HUDEP-2 (cell line): ENCODE data around the gene CCT8L2.
"Not testable (repeated sequence)": the region's sequence is repeated elsewhere in the genome, so short reads cannot be mapped to it uniquely, and the experiment has no call there.

Experiments used
- DNase-seq, 76 experiments: peaks; one replicate each; lab custom pipeline; 2025; ENCODE audit not compliant: unreplicated experiment in 76 of 76; lab: John Stamatoyannopoulos, UW

Gene CCT8L2

DNA sequence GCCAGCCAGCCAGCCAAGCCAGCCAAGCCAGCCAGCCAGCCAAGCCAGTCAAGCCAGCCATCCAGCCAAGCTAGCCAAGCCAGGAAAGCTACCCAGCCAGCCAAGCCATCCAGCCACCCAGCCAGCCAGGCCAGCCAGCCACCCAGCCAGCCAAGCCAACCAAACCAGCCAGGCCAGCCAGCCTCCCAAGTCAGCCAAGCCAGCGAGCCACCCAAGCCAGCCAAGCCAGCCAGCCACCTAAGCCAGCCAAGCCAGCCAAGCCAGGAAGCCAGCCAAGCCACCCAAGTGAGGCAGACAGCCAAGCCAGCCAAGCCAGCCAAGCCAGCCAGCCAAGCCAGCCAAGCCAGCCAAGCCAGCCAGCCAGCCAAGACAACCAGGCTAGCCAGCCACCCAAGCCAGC lies 32.6 kb downstream of the CCT8L2 start:
- not testable (repeated sequence) for DNase-seq

DNA sequence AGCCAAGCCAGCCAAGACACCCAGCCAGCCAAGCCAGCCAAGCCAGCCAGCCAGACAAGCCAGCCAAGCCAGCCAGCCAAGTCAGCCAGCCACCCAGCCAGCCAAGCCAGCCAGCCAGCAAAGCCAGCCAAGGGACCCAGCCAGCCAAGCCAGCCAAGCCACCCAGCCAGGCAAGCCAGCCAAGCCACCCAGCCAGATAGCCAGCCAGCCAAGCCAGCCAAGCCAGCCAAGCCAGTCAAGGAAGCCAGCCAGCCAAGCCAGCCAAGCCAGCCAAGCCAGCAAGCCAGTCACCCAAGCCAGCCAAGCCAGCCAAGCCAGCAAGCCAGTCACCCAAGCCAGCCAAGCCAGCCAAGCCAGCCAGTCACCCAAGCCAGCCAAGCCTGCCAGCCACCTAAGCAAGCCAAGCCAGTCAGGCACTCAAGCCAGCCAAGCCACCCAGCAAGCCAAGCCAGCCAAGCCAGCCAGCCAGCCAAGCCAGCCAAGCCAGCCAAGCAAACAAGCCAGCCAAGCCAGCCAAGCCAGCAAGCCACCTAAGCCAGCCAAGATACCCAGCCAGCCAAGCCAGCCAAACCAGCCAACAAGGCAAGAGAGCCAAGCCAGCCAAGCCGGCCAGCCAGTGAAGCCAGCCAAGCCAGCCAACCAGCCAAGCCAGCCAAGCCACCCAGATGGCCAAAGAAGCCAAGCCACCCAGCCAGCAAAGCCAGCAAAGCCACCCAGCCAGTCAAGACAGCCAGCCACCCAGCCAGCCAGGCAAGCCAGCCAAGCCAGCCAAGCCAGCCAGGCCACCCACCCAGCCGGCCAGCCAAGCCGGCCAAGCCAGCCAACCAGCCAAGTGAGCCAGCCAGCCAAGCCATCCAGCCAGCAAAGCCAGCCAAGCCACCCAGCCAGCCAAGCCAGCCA lies 33.3 kb downstream of the CCT8L2 start:
- no peak for DNase-seq

- not testable (repeated sequence) for DNase-seq
Measured at GRCh38 chr22:16558376-16558945, 34.1 kb downstream of the CCT8L2 start.

- DNase-seq = not testable (repeated sequence)
Measured at GRCh38 chr22:16557511-16557910, 35.1 kb downstream of the CCT8L2 start.

- not testable (repeated sequence) for DNase-seq
Measured at GRCh38 chr22:16555077-16555994, 37.3 kb downstream of the CCT8L2 start.

DNA sequence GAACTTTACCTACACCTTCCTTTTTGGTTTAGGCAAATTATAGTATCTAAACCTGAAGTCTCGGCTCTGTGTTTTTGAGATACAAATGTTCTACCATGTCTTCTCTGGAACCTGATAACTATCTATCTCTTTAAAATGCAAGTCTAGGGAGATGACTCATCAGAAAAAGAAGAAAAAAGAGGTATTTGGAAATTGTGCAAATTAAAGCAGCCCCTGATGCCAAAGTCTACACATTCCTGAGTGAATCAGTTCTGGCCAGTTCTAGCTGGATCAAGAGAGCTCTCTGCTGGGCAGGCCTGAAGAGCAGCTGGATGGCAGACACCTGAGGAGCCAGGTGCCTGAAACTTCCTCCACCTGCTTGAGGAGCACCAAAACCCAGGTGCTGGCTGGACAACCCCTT lies 49.3 kb downstream of the CCT8L2 start:
- not testable (repeated sequence) for DNase-seq
